Neutrophil (primary cell): ENCODE data around the gene NRF1.

Experiments used
- H3K27ac ChIP-seq: fragments of 200-600 bp; sonication (generic); 2 replicates; pipeline ENCODE4 v1.5.1; 2016; ENCODE audit warnings: mild to moderate bottlenecking, moderate library complexity
- H3K27me3 ChIP-seq: fragments of 200-600 bp; sonication (generic); 2 replicates; pipeline ENCODE4 v1.6.0; 2016; ENCODE audit warnings: mild to moderate bottlenecking
- H3K36me3 ChIP-seq: fragments of 200-600 bp; sonication (generic); 2 replicates; pipeline ENCODE4 v1.5.1; 2017
- H3K4me1 ChIP-seq, 2 experiments: fragments of 200-600 bp in 1 of 2; sonication (generic) in 1 of 2; 1 replicate in 1 of 2; 2 replicates in 1 of 2; pipeline versions ENCODE4 v1.5.1 to v1.6.1; 2013 to 2016; ENCODE audit warnings: low read depth in 1 of 2, low read length in 1 of 2, mild to moderate bottlenecking in 1 of 2, moderate library complexity in 1 of 2; ENCODE audit not compliant: control insufficient read depth in 1 of 2, insufficient read depth in 1 of 2
- H3K4me3 ChIP-seq, 2 experiments: fragments of 200-600 bp in 1 of 2; sonication (generic) in 1 of 2; 1 replicate in 1 of 2; 2 replicates in 1 of 2; pipeline ENCODE4 v1.5.1; 2013 to 2016; ENCODE audit warnings: low read depth in 1 of 2, low read length in 1 of 2, mild to moderate bottlenecking in 1 of 2, moderate library complexity in 1 of 2
- H3K9me3 ChIP-seq: fragments of 200-600 bp; sonication (generic); 2 replicates; pipeline ENCODE4 v1.5.1; 2016
- CTCF ChIP-seq: fragments of 200-600 bp; sonication (generic); IDR thresholded peaks from 2 replicates; pipeline ENCODE4 v1.5.1; 2016; ENCODE audit warnings: antibody characterized with exemption

NRF1 gene

DNA sequence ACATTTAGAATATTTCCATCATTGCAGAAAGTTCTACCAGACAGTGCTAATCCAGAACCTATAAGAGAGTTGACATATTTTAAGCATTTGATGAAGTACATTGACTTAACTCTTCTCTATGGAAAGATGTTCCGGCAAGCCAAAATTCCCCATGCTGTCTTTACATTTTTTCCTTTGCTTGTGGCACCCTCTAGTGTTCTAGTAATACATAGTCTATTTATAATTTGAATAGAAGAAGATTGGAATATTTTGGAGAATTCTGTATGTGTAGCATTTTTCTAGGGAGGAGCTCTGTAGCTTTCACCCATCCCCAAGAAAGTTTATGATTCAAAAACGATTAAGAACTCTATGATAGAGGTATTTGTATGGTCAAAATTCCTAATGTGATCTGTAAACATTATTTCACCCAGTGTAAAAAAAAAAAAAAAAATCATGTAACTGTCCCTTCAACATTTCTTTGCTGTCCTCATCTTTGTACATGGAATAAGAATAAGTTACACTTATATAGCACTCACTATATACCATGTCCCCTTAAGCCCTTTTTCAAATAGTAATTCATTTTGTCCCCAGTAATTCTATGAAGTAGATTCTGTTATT lies 33.2 kb downstream of the NRF1 start:
- no peak for TF ChIP-seq CTCF
- H3K27me3 ChIP-seq = no peaks in the 10 kb centered on the region

DNA sequence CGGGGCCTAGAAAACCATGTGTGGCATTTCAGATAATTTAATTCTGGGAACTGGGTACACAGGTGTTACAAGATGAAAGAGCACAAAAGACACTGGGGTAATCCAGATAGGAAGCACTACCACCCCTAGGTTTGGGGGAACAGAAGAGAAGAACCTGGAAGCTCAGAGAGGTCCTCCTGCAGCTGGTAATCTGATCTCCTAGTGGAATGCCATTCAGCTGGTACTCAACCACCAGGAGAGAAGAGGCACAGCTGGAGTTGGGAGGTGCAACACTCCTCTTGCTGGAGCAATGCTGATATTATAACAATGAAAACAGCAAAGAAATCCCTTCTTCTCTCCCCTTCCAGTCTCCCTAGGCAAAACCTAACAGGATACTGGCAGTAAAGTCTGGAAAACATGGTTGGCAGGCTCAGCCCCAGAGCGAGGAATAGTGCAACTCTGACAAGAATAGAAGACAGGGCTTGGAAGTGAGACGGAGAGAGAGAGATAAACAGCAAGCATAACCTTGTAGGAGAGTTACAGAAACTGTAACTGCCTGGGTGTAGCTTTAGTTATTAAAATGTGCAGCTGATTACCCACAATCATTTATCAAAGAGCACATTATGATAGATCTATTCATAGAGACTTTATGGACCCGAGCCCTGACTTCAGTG lies 35.0 kb downstream of the NRF1 start:
- H3K9me3 ChIP-seq = no peaks in the 10 kb centered on the region
- TF ChIP-seq CTCF = no peak
- no peak overlapping the region for H3K4me3 ChIP-seq
- H3K36me3 ChIP-seq = peaks cover 4% of the 10 kb centered on the region
- no peaks in the 10 kb centered on the region for H3K27me3 ChIP-seq
- H3K27ac ChIP-seq = no peak overlapping the region
- H3K4me1 ChIP-seq = no peaks in the 10 kb centered on the region

More for the DNA sequence above, 33.2 kb downstream of the NRF1 start:
- Histone ChIP-seq H3K4me3 (no peak overlapping the region), H3K27ac (no peak overlapping the region), H3K36me3 (peaks cover 4% of the 10 kb centered on the region), H3K4me1 (no peaks in the 10 kb centered on the region), H3K9me3 (no peaks in the 10 kb centered on the region)

- Histone ChIP-seq H3K9me3 (no peaks in the 10 kb centered on the region), H3K36me3 (no peaks in the 10 kb centered on the region), H3K4me3 (no peak overlapping the region), H3K27ac (no peak overlapping the region), H3K27me3 (no peaks in the 10 kb centered on the region), H3K4me1 (peaks cover 10% of the 10 kb centered on the region in 2 experiments)
- no peak for TF ChIP-seq CTCF
Observed at GRCh38 chr7:129649128-129649690, 37.7 kb downstream of the NRF1 start.

DNA sequence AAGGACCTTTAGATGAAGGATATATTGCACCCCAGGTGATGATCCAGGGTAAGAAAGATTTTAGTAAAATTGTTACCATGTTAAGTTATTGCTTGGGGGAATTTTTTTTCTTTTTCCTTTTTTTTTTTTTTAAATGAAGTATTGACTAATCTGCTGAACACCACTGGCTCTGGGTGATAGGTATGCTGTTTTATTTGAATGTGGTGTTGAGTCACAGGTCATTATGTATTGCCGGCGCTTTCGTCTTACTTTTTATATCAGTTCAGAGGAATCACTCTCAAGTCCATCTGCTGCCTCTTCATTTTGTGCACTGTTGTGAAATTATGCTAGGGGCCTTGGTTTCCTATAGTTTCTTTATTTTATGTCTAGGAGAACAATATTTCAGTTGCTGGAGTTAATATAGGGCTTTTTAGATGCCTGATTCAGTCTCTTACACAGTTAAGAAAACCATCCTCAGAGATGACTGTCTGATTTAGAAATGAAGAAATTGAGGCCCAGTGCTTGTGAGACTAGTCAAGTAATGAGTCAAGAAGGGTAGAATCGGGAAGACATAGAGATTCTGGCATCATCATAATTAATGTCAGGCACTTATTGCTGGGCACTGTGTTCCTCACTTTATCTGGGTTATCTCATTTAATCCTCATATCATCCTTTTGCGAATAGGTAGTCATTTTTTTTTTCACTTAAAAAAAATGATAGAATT lies 38.7 kb downstream of the NRF1 start:
- TF ChIP-seq CTCF = no peak
- no peaks in the 10 kb centered on the region for H3K27me3 ChIP-seq
- no peaks in the 10 kb centered on the region for H3K9me3 ChIP-seq
- H3K4me1 ChIP-seq = peaks cover 15% of the 10 kb centered on the region in 2 experiments
- H3K27ac ChIP-seq = no peak overlapping the region
- H3K36me3 ChIP-seq = no peaks in the 10 kb centered on the region
- H3K4me3 ChIP-seq = no peak overlapping the region

GRCh38 chr7:129652914-129653313 lies 41.4 kb downstream of the NRF1 start:
- Histone ChIP-seq H3K4me1 (peaks cover 15% of the 10 kb centered on the region in 2 experiments), H3K9me3 (no peaks in the 10 kb centered on the region), H3K27me3 (no peaks in the 10 kb centered on the region), H3K27ac (no peak overlapping the region), H3K36me3 (peaks cover 9% of the 10 kb centered on the region), H3K4me3 (no peak overlapping the region)
- no peak for TF ChIP-seq CTCF
